Activated CD4-positive, alpha-beta T cell treated with anti-CD3 and anti-CD28 coated beads for 4 hours (primary cell): ENCODE data around the gene CLSTN2.

Experiments used
- DNase-seq, 2 donors: peaks; one replicate each; pipeline ENCODE4 v3.0.0-alpha.2; 2020

CLSTN2 gene

GRCh38 chr3:140153736-140154135, 218.8 kb downstream of the CLSTN2 start:
- DNase-seq = no peak

GRCh38 chr3:140157161-140157560, 222.2 kb downstream of the CLSTN2 start:
- DNase-seq = no peak

GRCh38 chr3:140159646-140160045, 224.7 kb downstream of the CLSTN2 start:
- DNase-seq = no peak

- no peak for DNase-seq
Observed at GRCh38 chr3:140160553-140160952, 225.6 kb downstream of the CLSTN2 start.

- no peak for DNase-seq
Observed at GRCh38 chr3:140162551-140162950, 227.6 kb downstream of the CLSTN2 start.

- DNase-seq = no peak
Observed at GRCh38 chr3:140163159-140163763, 228.3 kb downstream of the CLSTN2 start.

- DNase-seq = no peak
Observed at GRCh38 chr3:140164156-140164555, 229.2 kb downstream of the CLSTN2 start.

GRCh38 chr3:140164922-140165590, 230.1 kb downstream of the CLSTN2 start:
- DNase-seq = no peak

GRCh38 chr3:140165781-140166180, 230.8 kb downstream of the CLSTN2 start:
- no peak for DNase-seq

GRCh38 chr3:140166861-140167599, 232.0 kb downstream of the CLSTN2 start:
- DNase-seq = no peak

GRCh38 chr3:140167600-140168281, 232.8 kb downstream of the CLSTN2 start:
- DNase-seq = no peak

- no peak for DNase-seq
Observed at GRCh38 chr3:140170612-140171011, 235.6 kb downstream of the CLSTN2 start.

GRCh38 chr3:140176526-140176925, 241.5 kb downstream of the CLSTN2 start:
- no peak for DNase-seq

GRCh38 chr3:140177943-140178342, 243.0 kb downstream of the CLSTN2 start:
- no peak for DNase-seq

- DNase-seq = no peak
Observed at GRCh38 chr3:140178482-140178881, 243.5 kb downstream of the CLSTN2 start.

- no peak for DNase-seq
Observed at GRCh38 chr3:140180603-140181002, 245.6 kb downstream of the CLSTN2 start.

GRCh38 chr3:140185375-140185774, 250.4 kb downstream of the CLSTN2 start:
- no peak for DNase-seq

GRCh38 chr3:140186421-140186920, 251.5 kb downstream of the CLSTN2 start:
- no peak for DNase-seq

- no peak for DNase-seq
Observed at GRCh38 chr3:140187028-140187427, 252.0 kb downstream of the CLSTN2 start.

- DNase-seq = no peak
Observed at GRCh38 chr3:140187656-140188221, 252.8 kb downstream of the CLSTN2 start.

- DNase-seq = no peak
Observed at GRCh38 chr3:140188285-140188684, 253.3 kb downstream of the CLSTN2 start.

- no peak for DNase-seq
Observed at GRCh38 chr3:140189267-140189666, 254.3 kb downstream of the CLSTN2 start.

GRCh38 chr3:140189976-140190375, 255.0 kb downstream of the CLSTN2 start:
- no peak for DNase-seq
